Mucosa of gallbladder (tissue), 1 donor: ENCODE measurements around the gene CAMK2N1. TPM values are rescaled to one million over a fixed set of nuclear protein-coding genes. Genes with fewer than 3 reads are reported as not detected.
"Not testable (repeated sequence)": the region's sequence is repeated elsewhere in the genome, so short reads cannot be mapped to it uniquely, and the experiment has no call there.

Experiments
- DNase-seq: peaks from one replicate; pipeline ENCODE4 v3.0.0-alpha.2; 2020; ENCODE audit warnings: low spot score
- total RNA-seq: library from RNA; stranded (reverse); gene quantifications from one replicate; pipeline ENCODE4 v1.2.1, GENCODE V29; 2021
- donor health status: DM: no; HTN: no; CAD: no.

Gene CAMK2N1
- total RNA-seq, 1 donor from 2014 or later = 140 TPM

GRCh38 chr1:20496725-20497383 lies 10.8 kb upstream of the CAMK2N1 start:
- DNase-seq = not testable (repeated sequence)

GRCh38 chr1:20496241-20496661 lies 10.2 kb upstream of the CAMK2N1 start:
- DNase-seq = no peak

DNA sequence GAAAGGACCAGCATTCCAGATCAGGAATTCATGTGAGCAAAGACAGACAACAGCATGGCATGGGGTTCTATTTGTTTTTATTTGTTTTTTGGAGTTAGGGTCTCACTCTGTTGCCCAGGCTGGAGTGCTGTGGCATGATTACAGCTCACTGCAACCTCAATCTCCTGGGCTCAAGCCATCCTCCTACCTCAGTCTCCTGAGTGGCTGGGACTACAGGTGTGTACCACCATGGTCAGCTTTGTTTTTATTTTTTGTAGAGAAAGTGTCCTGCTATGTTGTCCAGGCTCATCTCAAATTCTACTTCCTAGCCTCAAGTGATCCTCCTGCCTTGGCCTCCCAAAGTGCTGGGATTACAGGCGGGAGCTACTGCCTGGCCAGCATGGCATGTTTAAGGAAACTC lies 9.7 kb upstream of the CAMK2N1 start:
- no peak for DNase-seq

- no peak for DNase-seq
Measured at GRCh38 chr1:20494609-20495311, 8.8 kb upstream of the CAMK2N1 start.

DNA sequence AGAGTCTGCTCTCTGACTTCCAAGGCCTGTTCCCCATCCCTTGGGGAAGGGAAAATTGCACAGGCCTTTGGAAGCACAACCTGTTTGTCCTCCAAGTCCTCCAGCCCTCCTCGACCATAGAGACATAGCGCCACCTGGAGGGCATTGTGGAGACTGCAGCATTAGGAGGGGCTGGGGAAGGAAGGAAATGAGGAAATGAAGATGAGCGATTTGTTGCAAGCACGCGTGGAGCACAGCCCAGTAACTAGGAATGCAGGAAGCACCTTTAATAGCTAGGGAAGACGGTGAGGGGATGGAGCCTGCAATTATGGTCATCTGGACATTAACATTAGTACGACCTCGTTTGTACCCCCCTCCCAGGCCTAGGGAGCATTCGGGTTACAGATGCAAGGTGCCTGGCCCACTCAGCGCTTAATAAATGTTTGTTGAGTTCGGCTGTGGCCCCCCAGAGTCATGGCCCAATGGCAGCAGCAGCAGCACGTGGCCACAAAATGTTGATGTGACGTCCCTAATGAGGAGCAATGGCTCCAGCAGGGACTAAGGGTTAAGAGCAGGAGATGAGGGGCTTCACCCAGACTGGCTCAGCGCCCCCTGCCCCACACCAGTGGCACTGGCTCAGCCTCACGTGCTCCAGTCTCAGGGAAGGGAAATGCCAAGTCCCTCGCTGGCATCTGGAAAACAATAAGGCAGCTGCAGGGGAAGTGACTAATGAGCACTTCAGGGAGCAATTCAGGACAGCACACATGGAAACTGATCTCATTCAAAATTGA lies 8.0 kb upstream of the CAMK2N1 start:
- peak; percentile 86 for DNase-seq

DNA sequence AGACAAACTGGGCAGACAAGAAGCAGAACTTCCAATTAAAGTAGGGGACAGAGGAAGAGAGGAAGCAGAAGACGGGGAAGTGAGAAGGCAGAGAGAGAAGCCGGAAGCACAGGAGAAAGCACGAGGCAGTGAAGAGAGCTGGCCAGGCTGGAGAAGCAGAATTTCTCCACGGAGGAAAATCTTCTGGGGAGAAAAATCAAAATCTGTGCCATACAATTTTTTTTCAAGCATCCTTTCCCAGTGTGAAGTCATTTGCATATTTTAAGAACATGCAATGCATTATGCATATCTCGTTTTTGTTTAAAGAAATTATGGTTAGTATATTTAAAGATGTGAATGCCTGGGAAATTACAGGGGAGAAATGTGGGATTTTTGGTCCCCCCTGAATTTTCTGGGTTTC lies 7.3 kb upstream of the CAMK2N1 start:
- DNase-seq = no peak

DNA sequence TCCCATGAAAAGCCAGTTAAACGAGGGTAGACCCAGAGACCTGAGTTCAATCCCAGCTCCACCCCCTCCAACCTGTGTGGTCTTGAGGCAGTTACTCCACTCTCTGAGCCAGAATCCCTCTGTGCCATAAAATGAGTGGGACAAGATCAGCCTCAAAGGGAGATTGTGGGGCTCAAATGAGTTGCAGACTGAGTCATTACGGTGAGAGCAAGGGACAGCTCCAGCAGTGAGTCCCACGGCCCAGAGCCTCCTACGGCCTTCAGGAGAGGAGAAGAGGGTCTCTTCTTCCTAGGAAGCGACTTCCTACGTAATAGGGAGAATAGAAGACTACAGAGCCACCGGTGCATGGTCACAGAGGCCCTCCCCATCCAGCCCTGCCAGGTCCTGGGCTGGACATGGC lies 6.7 kb upstream of the CAMK2N1 start:
- DNase-seq = no peak

DNA sequence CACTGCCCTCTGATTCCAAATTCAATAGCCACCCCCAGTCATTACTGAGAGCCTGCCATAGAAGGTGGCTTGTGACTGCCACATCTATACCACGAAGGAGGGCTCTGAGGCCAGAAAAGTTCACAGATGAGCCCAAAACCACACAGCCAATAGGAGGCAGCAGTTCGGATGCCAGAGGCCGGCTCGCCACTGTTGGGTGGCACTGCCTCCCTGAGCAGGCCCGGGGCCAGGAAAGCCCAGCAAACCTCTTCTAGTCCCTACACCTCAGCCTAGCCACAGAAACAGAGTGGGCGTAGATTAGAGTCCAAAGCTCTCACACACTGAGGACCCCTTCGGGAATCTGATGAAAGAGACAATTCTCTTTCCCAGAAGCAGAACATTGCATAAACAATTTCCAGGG lies 5.9 kb upstream of the CAMK2N1 start:
- DNase-seq = no peak

DNA sequence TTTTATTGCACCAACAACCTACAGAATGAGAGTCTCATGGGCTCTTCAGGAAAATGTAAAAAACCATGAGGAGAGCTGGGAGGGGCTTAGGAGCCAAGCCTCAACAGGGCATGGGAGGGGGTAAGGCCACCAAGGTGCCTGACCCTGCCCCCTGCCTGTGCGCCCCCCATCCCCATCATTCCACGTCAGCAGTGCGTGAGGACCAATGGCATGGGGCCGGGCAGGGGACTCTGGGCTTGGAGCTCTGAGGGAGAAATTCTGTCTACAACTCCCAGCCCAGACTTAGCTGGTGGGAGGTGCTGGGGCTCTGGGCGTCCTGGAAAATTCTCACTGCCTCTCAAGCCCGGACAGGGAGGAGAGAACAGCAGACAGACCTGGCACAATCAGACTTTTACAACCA lies 5.2 kb upstream of the CAMK2N1 start:
- DNase-seq = no peak

- no peak for DNase-seq
Measured at GRCh38 chr1:20487236-20487590, 1.2 kb upstream of the CAMK2N1 start.

- peak; percentile 81 for DNase-seq
Measured at GRCh38 chr1:20486457-20487235, 636 bp upstream of the CAMK2N1 start.

GRCh38 chr1:20484519-20485462 lies 1.2 kb downstream of the CAMK2N1 start:
- DNase-seq = peak; percentile 25

DNA sequence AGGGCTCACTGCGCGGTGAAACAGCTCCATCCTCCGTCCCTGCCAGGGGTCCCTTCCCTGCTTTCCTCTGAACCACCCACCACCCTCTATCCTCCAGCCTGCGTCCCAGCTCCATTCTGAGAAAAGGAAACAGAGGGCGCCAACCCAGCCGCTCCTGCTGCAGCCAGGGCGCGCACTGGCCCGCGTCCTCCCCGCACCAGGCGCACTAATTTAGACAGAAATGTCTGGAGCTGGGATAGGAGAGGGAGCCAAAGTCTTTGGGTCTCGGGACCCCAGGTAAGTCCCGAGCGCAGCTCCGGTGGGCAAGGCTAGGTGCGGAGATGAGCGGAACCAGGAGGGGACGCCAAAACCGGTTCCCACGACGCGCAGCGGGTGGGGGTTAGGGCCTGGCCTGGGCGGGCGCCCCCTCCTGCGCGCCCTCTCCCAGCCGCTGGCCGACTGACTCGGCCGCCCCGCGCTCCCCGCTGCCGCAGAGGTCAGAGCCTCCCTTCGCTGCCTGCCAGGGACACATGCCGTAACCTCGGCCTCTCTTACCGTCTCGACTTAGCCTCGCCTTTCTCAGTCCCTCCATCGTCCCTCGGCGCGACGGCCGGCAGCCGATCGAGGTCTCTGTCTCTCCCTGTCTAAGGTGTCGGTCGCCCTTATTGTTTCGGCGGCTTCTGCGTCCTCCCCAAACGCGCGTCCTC lies 2.0 kb downstream of the CAMK2N1 start:
- DNase-seq = no peak

- no peak for DNase-seq
Measured at GRCh38 chr1:20483098-20483832, 2.7 kb downstream of the CAMK2N1 start.

- no peak for DNase-seq
Measured at GRCh38 chr1:20481643-20482498, 4.1 kb downstream of the CAMK2N1 start.

- DNase-seq = peak; percentile 36
Measured at GRCh38 chr1:20480951-20481617, 4.9 kb downstream of the CAMK2N1 start.

DNA sequence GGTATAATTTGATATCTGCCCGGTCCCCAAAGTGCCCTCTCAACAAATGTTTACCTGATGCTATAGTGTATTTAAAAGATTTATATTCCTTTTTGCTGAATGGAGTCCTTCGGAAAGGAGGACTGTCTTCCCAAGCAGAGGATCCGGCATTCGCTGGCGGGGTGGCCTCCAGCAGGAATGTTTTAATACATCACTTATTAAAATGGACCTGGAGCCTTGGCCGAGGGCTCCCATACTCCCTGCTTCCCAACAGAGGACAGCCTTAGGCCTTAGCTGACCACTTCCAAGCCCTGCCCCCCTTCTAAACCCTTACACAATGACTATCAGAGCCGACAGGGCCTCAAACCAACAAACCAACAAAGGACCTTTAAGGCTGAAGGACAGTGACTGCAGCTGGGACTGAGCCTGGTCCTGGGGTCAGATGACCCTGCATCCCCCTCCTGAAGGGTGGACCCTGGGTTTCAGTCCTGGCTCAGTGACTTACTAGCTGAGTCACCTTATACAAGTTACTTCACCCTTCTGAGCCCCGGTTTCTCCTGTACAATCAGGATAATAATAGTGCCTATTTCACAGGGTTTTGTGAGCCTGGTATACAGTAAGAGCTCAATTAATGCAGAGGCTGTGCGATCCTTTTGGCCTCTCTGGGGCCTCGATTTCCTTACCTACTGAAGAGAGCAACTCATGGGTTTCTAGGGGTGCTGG lies 5.6 kb downstream of the CAMK2N1 start:
- peak; percentile 80 for DNase-seq
